DND-41 (cell line): ENCODE results near the gene FAM120A.

Experiments used
- ATAC-seq: fragments of 200-7000 bp; cut with Tn5 transposase; 3 replicates; pipeline ENCODE4 v1.9.1; 2021; ENCODE audit warnings: low read depth; ENCODE audit not compliant: insufficient read depth
- DNase-seq: peaks from one replicate; pipeline ENCODE4 v3.0.0-alpha.2; 2020
- H2AFZ ChIP-seq: 2 replicates; pipeline ENCODE4 v1.6.0; 2012; ENCODE audit warnings: low read depth, low read length
- H3K27ac ChIP-seq: 2 replicates; pipeline ENCODE4 v1.5.1; 2012; ENCODE audit warnings: low read length, inconsistent platforms
- H3K27me3 ChIP-seq: fragments of 200-600 bp; sonication (generic); 2 replicates; pipeline ENCODE4 v1.6.0; 2012; ENCODE audit warnings: low read length, mild to moderate bottlenecking, inconsistent platforms; ENCODE audit not compliant: insufficient read depth, poor library complexity
- H3K36me3 ChIP-seq: 2 replicates; pipeline ENCODE4 v1.5.1; 2012; ENCODE audit warnings: low read length, inconsistent platforms; ENCODE audit not compliant: insufficient read depth
- H3K4me1 ChIP-seq: 2 replicates; pipeline ENCODE4 v1.5.1; 2012; ENCODE audit warnings: mild to moderate bottlenecking, low read length; ENCODE audit not compliant: insufficient read depth
- H3K4me2 ChIP-seq: 2 replicates; pipeline ENCODE4 v1.6.0; 2012; ENCODE audit warnings: mild to moderate bottlenecking, moderate library complexity, low read length, inconsistent platforms; ENCODE audit not compliant: insufficient read depth
- H3K4me3 ChIP-seq, 2 experiments: fragments of 200-600 bp in 1 of 2; shearing (Covaris generic) in 1 of 2; 2 replicates each; pipeline ENCODE4 v1.5.1; 2012 to 2016; ENCODE audit warnings: inconsistent platforms in 2 of 2, low read length in 2 of 2, mild to moderate bottlenecking in 2 of 2, low read depth in 1 of 2, moderate library complexity in 1 of 2
- H3K79me2 ChIP-seq: 2 replicates; pipeline ENCODE4 v1.6.0; 2012; ENCODE audit warnings: low read length, inconsistent platforms; ENCODE audit not compliant: insufficient read depth
- H3K9ac ChIP-seq: 2 replicates; pipeline ENCODE4 v1.6.0; 2012; ENCODE audit warnings: low read depth, mild to moderate bottlenecking, inconsistent platforms, low read length, moderate library complexity
- H3K9me3 ChIP-seq: 2 replicates; pipeline ENCODE4 v1.5.1; 2012; ENCODE audit warnings: low read length, moderate library complexity, mild to moderate bottlenecking, inconsistent platforms; ENCODE audit not compliant: insufficient read depth, severe bottlenecking
- H4K20me1 ChIP-seq: 2 replicates; pipeline ENCODE4 v1.6.0; 2012; ENCODE audit warnings: low read length; ENCODE audit not compliant: insufficient read depth
- EZH2 ChIP-seq: IDR thresholded peaks from 3 replicates; pipeline ENCODE4 v1.6.1; 2012; ENCODE audit warnings: borderline replicate concordance, low read depth, mild to moderate bottlenecking, moderate library complexity, low read length, inconsistent platforms; ENCODE audit not compliant: severe bottlenecking
- TF ChIP-seq, protein P1 (sequence below): IDR thresholded peaks from 2 replicates; pipeline ENCODE4 v1.5.1; 2012; ENCODE audit warnings: borderline replicate concordance, low read length, moderate library complexity, mild to moderate bottlenecking; ENCODE audit not compliant: poor library complexity, severe bottlenecking; ENCODE audit errors: extremely low read depth

FAM120A gene

GRCh38 chr9:93453047-93453914, 1.8 kb downstream of the FAM120A start, which contains the start of gene FAM120AOS:
Gene FAM120AOS, minus strand, starts transcription at chr9:93453581. Its CDS starts 872 bp downstream, at chr9:93452709.
- no peaks in the 10 kb centered on the region for H3K27me3 ChIP-seq
- peaks cover 90% of the 10 kb centered on the region for H3K79me2 ChIP-seq
- TF ChIP-seq, protein P1, sequence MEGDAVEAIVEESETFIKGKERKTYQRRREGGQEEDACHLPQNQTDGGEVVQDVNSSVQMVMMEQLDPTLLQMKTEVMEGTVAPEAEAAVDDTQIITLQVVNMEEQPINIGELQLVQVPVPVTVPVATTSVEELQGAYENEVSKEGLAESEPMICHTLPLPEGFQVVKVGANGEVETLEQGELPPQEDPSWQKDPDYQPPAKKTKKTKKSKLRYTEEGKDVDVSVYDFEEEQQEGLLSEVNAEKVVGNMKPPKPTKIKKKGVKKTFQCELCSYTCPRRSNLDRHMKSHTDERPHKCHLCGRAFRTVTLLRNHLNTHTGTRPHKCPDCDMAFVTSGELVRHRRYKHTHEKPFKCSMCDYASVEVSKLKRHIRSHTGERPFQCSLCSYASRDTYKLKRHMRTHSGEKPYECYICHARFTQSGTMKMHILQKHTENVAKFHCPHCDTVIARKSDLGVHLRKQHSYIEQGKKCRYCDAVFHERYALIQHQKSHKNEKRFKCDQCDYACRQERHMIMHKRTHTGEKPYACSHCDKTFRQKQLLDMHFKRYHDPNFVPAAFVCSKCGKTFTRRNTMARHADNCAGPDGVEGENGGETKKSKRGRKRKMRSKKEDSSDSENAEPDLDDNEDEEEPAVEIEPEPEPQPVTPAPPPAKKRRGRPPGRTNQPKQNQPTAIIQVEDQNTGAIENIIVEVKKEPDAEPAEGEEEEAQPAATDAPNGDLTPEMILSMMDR, result no peak
- TF ChIP-seq EZH2, result no peak
- no peaks in the 10 kb centered on the region for H3K9me3 ChIP-seq
- H3K9ac ChIP-seq, result peak within 1 kb of the TSS; percentile 97
- peak within 1 kb of the TSS; percentile 94 for H3K27ac ChIP-seq
- peak; percentile 87 for ATAC-seq
- H3K4me2 ChIP-seq, result peak within 1 kb of the TSS; percentile 90
- H3K4me1 ChIP-seq, result peaks cover 63% of the 10 kb centered on the region
- H3K36me3 ChIP-seq, result peaks cover 48% of the 10 kb centered on the region
- H2AFZ ChIP-seq, result peak within 1 kb of the TSS; percentile 77
- peak within 1 kb of the TSS; percentile 43 to 77 for H3K4me3 ChIP-seq
- H4K20me1 ChIP-seq, result peaks cover 35% of the 10 kb centered on the region; the same call in 1 of the 2 replicates
- peak; percentile 92 for DNase-seq

DNA sequence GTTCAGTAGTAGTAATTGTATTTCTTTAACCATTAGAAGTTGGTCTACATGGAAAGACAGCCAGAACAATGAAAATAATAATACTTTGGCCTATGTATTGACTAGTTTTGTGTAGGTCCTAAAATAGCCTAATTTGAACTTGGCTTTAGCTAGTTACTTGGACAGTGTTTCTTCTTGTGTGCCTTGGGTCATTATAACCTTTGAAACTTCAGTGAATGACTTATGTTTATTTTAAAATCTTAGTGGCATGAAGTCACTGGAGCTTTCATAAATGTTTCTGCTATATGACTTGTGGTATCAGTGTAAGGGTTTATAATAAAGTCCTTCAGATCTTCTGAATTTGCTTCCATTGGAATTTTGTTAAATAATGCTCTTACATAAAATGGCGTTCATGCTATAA, 4.5 kb downstream of the FAM120A start:
- H3K9me3 ChIP-seq, result no peaks in the 10 kb centered on the region
- peaks cover 72% of the 10 kb centered on the region for H3K4me1 ChIP-seq
- H3K4me2 ChIP-seq, result peak overlapping the region; percentile 35
- H3K36me3 ChIP-seq, result peaks cover 43% of the 10 kb centered on the region
- no peak for DNase-seq
- ATAC-seq, result no peak
- H3K4me3 ChIP-seq, result no peak overlapping the region
- no peak overlapping the region for H3K9ac ChIP-seq
- H3K27ac ChIP-seq, result no peak overlapping the region
- peaks cover 43% of the 10 kb centered on the region; the same call in 1 of the 2 replicates for H4K20me1 ChIP-seq
- no peak for TF ChIP-seq EZH2
- TF ChIP-seq, protein P1, result no peak
- H2AFZ ChIP-seq, result no peak overlapping the region
- peaks cover 97% of the 10 kb centered on the region for H3K79me2 ChIP-seq
- no peaks in the 10 kb centered on the region for H3K27me3 ChIP-seq

DNA sequence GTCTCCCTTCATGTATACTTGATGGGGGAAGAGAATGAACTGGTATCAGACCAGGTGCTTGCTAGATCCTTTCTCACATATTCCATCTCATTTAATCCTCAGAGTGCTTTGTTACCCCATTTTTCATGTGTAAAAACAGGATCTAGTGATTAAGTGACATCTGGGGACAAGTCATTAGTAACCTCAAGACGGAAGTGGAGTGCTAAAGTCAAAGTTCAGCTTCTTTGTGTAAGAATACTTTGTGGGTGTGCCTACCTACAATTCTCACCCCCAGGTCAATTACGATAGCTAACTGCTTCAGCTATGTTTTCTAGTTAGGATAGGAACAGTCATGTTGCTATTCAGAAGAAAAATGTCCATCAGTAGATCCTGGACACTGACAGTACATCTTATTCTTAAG, 5.0 kb downstream of the FAM120A start:
- H3K9me3 ChIP-seq, result no peaks in the 10 kb centered on the region
- H3K36me3 ChIP-seq, result peaks cover 43% of the 10 kb centered on the region
- no peak overlapping the region for H2AFZ ChIP-seq
- TF ChIP-seq, protein P1, result no peak
- TF ChIP-seq EZH2, result no peak
- no peak overlapping the region for H3K4me3 ChIP-seq
- H3K79me2 ChIP-seq, result peaks cover 98% of the 10 kb centered on the region
- H3K27me3 ChIP-seq, result no peaks in the 10 kb centered on the region
- no peak overlapping the region for H3K9ac ChIP-seq
- ATAC-seq (no peak), DNase-seq (no peak)
- H3K27ac ChIP-seq, result peak overlapping the region; percentile 15; the same call in 1 of the 2 replicates
- H4K20me1 ChIP-seq, result peaks cover 43% of the 10 kb centered on the region; the same call in 1 of the 2 replicates
- H3K4me1 ChIP-seq, result peaks cover 77% of the 10 kb centered on the region
- H3K4me2 ChIP-seq, result peak overlapping the region; percentile 35; the same call in 1 of the 2 replicates
